Small intestine (tissue), 7 donors: ENCODE measurements around the gene CD63. TPM values are rescaled to one million over a fixed set of nuclear protein-coding genes. Genes with fewer than 3 reads are reported as not detected.

ENCODE experiments used
- DNase-seq, 2 donors: peaks; one replicate each; pipeline versions ENCODE4 v3.0.0 to v3.0.0-alpha.2; 2013
- FAIRE-seq: peaks from 2 replicates; lab custom pipeline; 2012; peaks lifted over from hg19 to GRCh38; lab: Jason Lieb, UNC
- H3K27ac ChIP-seq, 3 donors: one replicate each; pipeline ENCODE4 v1.5.1; 2013; ENCODE audit warnings: low read length in 2 of 3, mild to moderate bottlenecking in 2 of 3, control low read depth in 1 of 3, inconsistent platforms in 1 of 3, low read depth in 1 of 3, moderate library complexity in 1 of 3
- H3K27me3 ChIP-seq, 3 donors: one replicate each; pipeline ENCODE4 v1.6.1; 2013; ENCODE audit warnings: low read length in 3 of 3, inconsistent platforms in 1 of 3; ENCODE audit not compliant: control insufficient read depth in 3 of 3, insufficient read depth in 3 of 3
- H3K36me3 ChIP-seq, 3 donors: one replicate each; pipeline ENCODE4 v1.6.1; 2013; ENCODE audit warnings: low read length in 3 of 3, inconsistent platforms in 1 of 3, low read depth in 1 of 3, mild to moderate bottlenecking in 1 of 3, moderate library complexity in 1 of 3; ENCODE audit not compliant: control insufficient read depth in 3 of 3, insufficient read depth in 2 of 3
- H3K4me1 ChIP-seq, 3 donors: one replicate each; pipeline ENCODE4 v1.6.1; 2013; ENCODE audit warnings: low read length in 2 of 3, inconsistent platforms in 1 of 3, low read depth in 1 of 3, mild to moderate bottlenecking in 1 of 3, moderate library complexity in 1 of 3; ENCODE audit not compliant: control insufficient read depth in 3 of 3, insufficient read depth in 2 of 3
- H3K4me3 ChIP-seq, 3 donors: one replicate each; pipeline ENCODE4 v1.5.1; 2013; ENCODE audit warnings: low read length in 3 of 3, control low read depth in 1 of 3, inconsistent platforms in 1 of 3, low read depth in 1 of 3, mild to moderate bottlenecking in 1 of 3, moderate library complexity in 1 of 3
- H3K9me3 ChIP-seq, 2 donors: one replicate each; pipeline ENCODE4 v1.6.1; 2013; ENCODE audit warnings: low read depth in 1 of 2, low read length in 1 of 2; ENCODE audit not compliant: control insufficient read depth in 2 of 2, insufficient read depth in 1 of 2
- WGBS, 3 donors: extraction: QIAGEN DNeasy Blood & Tissue Kit; methylation state at CpG; one replicate each; pipeline ENCODE4 v1.1.7; 2013; 5-methylcytosine and 5-hydroxymethylcytosine counted together
- polyA plus RNA-seq, 4 donors: library from polyadenylated mRNA; stranded (reverse) in 3 of 4; unstranded in 1 of 4; fragments of 200-250 nt in 3 of 4; fragments of 120-200 nt in 1 of 4; gene quantifications; one replicate each; pipeline versions ENCODE4 v1.2.1 to v1.2.3, GENCODE V29; 2013
- donor health status: healthy with polysubstance abuse.
- donor health status: control.
- donor health status: control.
- donor health status: Bipolar disorder and iron deficiency.
- donor health status: healthy.

CD63 gene
- polyA plus RNA-seq, 4 donors = 561 to 1,127 (median 702) TPM

DNA sequence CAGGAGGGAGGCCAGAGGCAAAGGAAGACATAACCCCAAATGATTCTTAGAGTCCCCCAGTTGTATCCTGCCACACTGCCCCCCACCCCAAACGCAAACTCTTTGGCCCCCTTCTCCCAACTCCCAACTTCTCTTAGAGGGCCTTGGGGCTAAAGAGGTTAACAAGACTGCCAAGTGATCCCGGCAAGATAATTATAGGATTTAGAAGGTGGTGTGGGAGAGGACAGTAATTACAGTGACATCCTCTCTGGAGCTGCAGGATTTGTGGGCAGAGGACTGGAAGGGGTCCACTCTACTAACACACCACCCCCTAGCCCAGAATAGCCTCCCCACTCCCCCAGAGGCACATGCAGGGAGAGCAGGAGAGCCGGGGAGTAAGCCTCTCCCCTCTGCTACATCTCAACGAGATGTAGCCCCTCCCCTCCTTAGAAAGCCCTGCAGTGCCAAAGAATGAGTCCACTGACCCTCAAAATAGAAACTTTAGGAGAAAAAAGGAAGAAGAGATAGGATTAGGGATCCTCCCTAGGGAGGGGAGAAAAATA lies 8.8 kb upstream of the CD63 start:
- Histone ChIP-seq H3K4me1 (peaks cover 0 to 32% (median 5%) of the 10 kb centered on the region in 3 donors), H3K27me3 (no peaks in the 10 kb centered on the region), H3K4me3 (peak overlapping the region in 1 of 3 donors; percentile 70), H3K9me3 (no peaks in the 10 kb centered on the region), H3K36me3 (no peaks in the 10 kb centered on the region), H3K27ac (peak overlapping the region in 2 of 3 donors; percentile 83 to 84)
- WGBS, 3 donors = 16 to 30% (median 26%) methylated on average over 4 of the region's 4 CpGs
- FAIRE-seq = no peak
- DNase-seq = no peak

DNA sequence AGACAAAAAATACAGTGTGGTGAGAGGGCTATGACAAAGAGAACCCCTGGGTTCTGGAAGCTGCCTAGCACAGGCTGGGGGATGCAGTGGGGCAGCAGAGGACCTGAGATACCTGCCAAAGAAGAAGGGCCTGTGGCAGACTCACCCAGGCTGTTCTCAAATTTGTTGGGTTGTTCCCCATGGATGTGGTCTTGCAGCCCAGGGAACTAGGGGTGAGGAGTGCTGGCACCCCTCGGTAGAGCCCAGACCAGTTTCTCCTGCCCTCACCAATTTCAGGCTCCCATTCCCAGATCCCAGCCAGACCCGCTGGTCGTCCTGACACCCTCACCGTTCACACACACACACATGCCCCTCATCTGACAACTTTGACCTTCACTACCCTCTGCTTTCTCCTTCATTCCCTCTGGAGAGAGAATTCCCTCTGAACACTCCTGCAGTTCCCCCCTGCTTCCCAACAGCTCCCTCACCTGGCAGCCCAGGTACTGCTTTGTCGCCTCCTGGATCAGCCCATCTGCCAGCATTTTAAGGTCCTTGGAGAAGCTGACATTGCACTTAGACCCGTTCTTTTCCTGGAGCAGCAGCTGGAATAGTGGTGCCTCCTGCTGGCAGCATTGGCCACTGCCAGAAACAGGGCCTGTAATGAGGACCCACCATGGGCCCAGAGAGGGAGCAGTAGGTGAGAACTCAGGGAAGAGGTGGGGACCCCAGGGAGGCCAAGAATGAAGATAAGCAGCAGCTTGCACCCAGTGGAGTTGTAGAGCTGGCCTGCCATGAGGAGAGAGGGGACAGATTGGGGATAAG lies 8.2 kb upstream of the CD63 start:
- H3K27ac ChIP-seq = peak overlapping the region in 2 of 3 donors; percentile 27 to 83
- no peak overlapping the region for H3K4me3 ChIP-seq
- no peaks in the 10 kb centered on the region for H3K9me3 ChIP-seq
- H3K4me1 ChIP-seq = peaks cover 0 to 27% (median 5%) of the 10 kb centered on the region in 3 donors
- DNase-seq (peak; percentile 93 to 94), FAIRE-seq (no peak)
- H3K27me3 ChIP-seq = no peaks in the 10 kb centered on the region
- peaks cover 0 to 4% (median 0%) of the 10 kb centered on the region in 3 donors for H3K36me3 ChIP-seq
- WGBS, 3 donors = 21 to 37% (median 32%) methylated on average over 6 of the region's 6 CpGs

DNA sequence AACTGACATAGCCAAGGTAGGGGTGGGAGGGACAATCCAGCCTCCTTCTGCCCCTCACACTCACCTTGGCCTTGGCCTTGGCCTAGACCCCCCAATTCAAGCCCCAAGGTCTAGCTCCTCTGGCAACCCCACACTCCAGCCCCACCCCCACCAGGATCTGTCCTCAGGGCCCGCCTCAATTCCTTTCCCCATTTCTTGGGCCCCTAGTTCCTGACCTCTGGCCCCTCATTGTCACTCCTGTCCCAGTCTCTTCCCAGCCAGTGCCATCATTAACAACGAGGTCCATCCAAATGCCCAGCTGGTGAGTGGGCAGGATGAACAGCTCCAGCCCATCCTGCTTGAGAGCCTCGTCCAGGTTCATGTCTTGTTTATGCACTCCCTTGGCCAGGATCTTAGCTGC lies 7.3 kb upstream of the CD63 start:
- no peak for DNase-seq
- Histone ChIP-seq H3K36me3 (peaks cover 0 to 4% (median 0%) of the 10 kb centered on the region in 3 donors), H3K27ac (no peak overlapping the region), H3K27me3 (no peaks in the 10 kb centered on the region), H3K9me3 (no peaks in the 10 kb centered on the region), H3K4me1 (peaks cover 0 to 25% (median 5%) of the 10 kb centered on the region in 3 donors), H3K4me3 (no peak overlapping the region)
- 47 to 66% (median 64%) methylated on average over 3 of the region's 3 CpGs for WGBS, 3 donors
- no peak for FAIRE-seq

DNA sequence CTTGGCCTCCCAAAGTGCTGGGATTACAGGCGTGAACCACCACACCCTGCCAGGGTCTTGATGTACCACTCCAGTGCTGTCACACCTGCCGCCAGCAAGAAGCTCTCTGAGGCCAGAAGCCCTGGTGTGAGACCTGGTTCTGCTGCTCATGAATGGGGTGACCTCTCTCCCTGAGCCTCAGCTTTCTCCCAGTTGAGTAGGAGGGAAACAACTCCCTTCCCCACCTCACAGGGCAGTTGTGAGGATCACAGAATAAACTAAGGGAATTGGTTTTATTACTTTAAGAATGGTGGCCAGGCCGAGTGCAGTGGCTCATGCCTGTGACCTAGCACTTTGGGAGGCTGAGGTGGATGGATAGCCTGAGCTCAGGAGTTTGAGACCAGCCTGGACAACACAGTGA lies 5.8 kb upstream of the CD63 start:
- H3K4me3 ChIP-seq = no peak overlapping the region
- H3K9me3 ChIP-seq = no peaks in the 10 kb centered on the region
- no peak for DNase-seq
- no peak for FAIRE-seq
- H3K27me3 ChIP-seq = no peaks in the 10 kb centered on the region
- peaks cover 0 to 4% (median 0%) of the 10 kb centered on the region in 3 donors for H3K36me3 ChIP-seq
- H3K4me1 ChIP-seq = peaks cover 0 to 39% (median 9%) of the 10 kb centered on the region in 3 donors
- H3K27ac ChIP-seq = no peak overlapping the region
- 89 to 94% (median 90%) methylated on average over 3 of the region's 3 CpGs for WGBS, 3 donors

DNA sequence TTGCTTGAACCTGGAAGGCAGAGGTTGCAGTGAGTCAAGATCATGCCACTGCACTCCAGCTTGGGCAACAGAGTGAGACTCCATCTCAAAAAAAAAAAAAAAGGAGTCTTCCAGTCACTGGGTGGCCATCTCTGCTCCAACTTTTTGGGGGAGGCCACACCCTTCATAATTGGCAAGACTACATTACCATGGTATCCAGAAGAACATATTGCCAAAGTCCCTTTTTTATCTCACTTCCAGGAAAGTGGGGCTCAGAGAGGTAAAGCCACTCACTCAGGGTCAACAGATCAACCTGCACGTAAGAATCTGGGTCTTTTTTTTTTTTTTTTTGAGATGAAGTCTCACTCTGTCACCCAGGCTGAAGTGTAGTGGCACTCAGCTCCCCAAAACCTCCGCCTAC lies 5.0 kb upstream of the CD63 start:
- FAIRE-seq (no peak), DNase-seq (no peak)
- Histone ChIP-seq H3K27me3 (no peaks in the 10 kb centered on the region), H3K4me1 (peaks cover 0 to 39% (median 9%) of the 10 kb centered on the region in 3 donors), H3K27ac (no peak overlapping the region), H3K4me3 (no peak overlapping the region), H3K36me3 (peaks cover 0 to 4% (median 0%) of the 10 kb centered on the region in 3 donors), H3K9me3 (no peaks in the 10 kb centered on the region)
- WGBS, 3 donors = 61 to 75% (median 69%) methylated on average over 2 of the region's 2 CpGs

DNA sequence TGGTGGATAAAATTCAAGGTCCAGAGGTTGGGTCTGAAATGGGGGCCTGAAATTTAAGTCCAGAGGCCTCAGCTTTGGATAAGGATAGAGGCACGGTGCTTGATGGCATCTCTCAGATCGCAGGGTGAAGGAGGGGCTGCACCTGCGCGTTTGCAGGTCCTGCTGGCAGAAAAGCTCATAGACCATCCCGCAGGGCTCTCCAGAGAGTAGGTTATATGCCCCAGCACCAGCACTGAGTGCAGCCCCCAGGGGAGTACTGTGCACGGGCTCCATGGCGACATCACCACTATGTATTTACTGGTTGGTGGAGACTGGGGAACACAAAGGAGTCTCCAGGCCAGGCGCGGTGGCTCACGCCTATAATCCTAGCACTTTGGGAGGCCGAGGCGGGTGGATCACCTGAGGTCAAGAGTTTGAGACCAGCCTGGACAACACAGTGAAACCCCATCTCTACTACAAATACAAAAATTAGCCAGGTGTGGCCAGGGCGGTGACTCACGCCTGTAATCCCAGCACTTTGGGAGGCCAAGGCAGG lies 4.3 kb upstream of the CD63 start:
- Histone ChIP-seq H3K9me3 (no peaks in the 10 kb centered on the region), H3K27me3 (no peaks in the 10 kb centered on the region), H3K4me1 (peaks cover 0 to 36% (median 8%) of the 10 kb centered on the region in 3 donors), H3K4me3 (no peak overlapping the region), H3K36me3 (peaks cover 0 to 4% (median 0%) of the 10 kb centered on the region in 3 donors), H3K27ac (no peak overlapping the region)
- 84 to 91% (median 87%) methylated on average over 14 of the region's 14 CpGs for WGBS, 3 donors
- no peak for FAIRE-seq
- no peak for DNase-seq

DNA sequence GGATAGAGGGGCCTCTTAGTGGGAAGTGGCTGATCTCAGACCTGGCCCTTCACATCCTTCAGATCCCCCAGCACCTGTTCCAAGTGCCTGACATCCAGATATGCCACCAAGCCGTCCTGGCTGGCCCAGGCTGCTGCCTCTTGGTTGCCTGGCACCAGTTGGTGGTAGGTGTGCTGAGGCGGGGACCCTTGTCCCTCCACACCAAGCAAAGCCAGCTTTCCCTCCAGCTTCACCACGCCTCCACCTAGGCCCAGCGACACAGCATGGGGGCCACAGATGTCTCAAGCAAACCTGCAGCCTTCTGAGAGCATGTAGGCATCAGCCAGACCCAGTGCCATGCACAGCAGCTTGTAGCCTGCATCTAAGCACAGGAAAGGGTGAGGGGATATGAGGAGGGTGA lies 3.5 kb upstream of the CD63 start:
- FAIRE-seq = no peak

More for the DNA sequence above, 3.5 kb upstream of the CD63 start:
- no peak overlapping the region for H3K27ac ChIP-seq
- no peaks in the 10 kb centered on the region for H3K27me3 ChIP-seq
- H3K4me3 ChIP-seq = no peak overlapping the region
- no peaks in the 10 kb centered on the region for H3K9me3 ChIP-seq
- peaks cover 0 to 33% (median 5%) of the 10 kb centered on the region in 3 donors for H3K4me1 ChIP-seq
- peaks cover 0 to 10% (median 0%) of the 10 kb centered on the region in 3 donors for H3K36me3 ChIP-seq
- no peak for DNase-seq
- 77 to 79% (median 79%) methylated on average over 4 of the region's 4 CpGs for WGBS, 3 donors
